Type B pancreatic cell (in vitro differentiated cells): ENCODE measurements around the gene MCCC1. TPM values are rescaled to one million over a fixed set of nuclear protein-coding genes. Genes with fewer than 3 reads are reported as not detected.

Experiments
- DNase-seq: peaks from one replicate; pipeline ENCODE4 v3.0.0; 2021; ENCODE audit warnings: mixed read lengths; ENCODE audit not compliant: unreplicated experiment; ENCODE audit errors: extremely low spot score
- H3K27ac Mint-ChIP-seq: 2 replicates; pipeline ENCODE4 v1.8.0; 2021; ENCODE audit warnings: mild to moderate bottlenecking, mixed read lengths
- H3K27me3 Mint-ChIP-seq: 2 replicates; pipeline ENCODE4 v1.8.0; 2021; ENCODE audit warnings: mixed read lengths
- H3K36me3 Mint-ChIP-seq: 2 replicates; pipeline ENCODE4 v1.8.0; 2021; ENCODE audit warnings: mixed read lengths
- H3K4me1 Mint-ChIP-seq: one replicate; pipeline ENCODE4 v1.8.0; 2021; ENCODE audit warnings: mixed read lengths; ENCODE audit not compliant: unreplicated experiment
- H3K4me3 Mint-ChIP-seq: 2 replicates; pipeline ENCODE4 v1.8.0; 2021; ENCODE audit warnings: mild to moderate bottlenecking, mixed read lengths
- H3K9me3 Mint-ChIP-seq: 2 replicates; pipeline ENCODE4 v1.8.0; 2021; ENCODE audit warnings: mixed read lengths
- CTCF ChIP-seq: fragments of 200-600 bp; sonication (generic); conservative IDR thresholded peaks from 2 replicates; pipeline ENCODE4 v1.5.0; 2021; ENCODE audit warnings: antibody characterized with exemption, mild to moderate bottlenecking
- total RNA-seq: library from RNA; stranded (reverse); gene quantifications from 2 replicates; pipeline ENCODE4 v1.2.1, GENCODE V29; 2021; ENCODE audit warnings: low replicate concordance

The MCCC1 gene
- total RNA-seq, 1 donor from 2014 or later, result 40.9 TPM

GRCh38 chr3:182971637-182972036, 127.7 kb downstream of the MCCC1 start:
- TF ChIP-seq CTCF, result no peak
- no peaks in the 10 kb centered on the region for H3K9me3 Mint-ChIP-seq
- peaks cover 31% of the 10 kb centered on the region for H3K4me1 Mint-ChIP-seq
- H3K27ac Mint-ChIP-seq, result peak overlapping the region; percentile 56
- H3K36me3 Mint-ChIP-seq, result peaks cover 3% of the 10 kb centered on the region
- no peak for DNase-seq
- no peaks in the 10 kb centered on the region for H3K27me3 Mint-ChIP-seq
- no peak overlapping the region for H3K4me3 Mint-ChIP-seq

GRCh38 chr3:182970811-182971418, 128.4 kb downstream of the MCCC1 start:
- Mint-ChIP-seq H3K27me3 (no peaks in the 10 kb centered on the region), H3K36me3 (peaks cover 3% of the 10 kb centered on the region), H3K4me1 (peaks cover 36% of the 10 kb centered on the region), H3K27ac (peak overlapping the region; percentile 73), H3K9me3 (no peaks in the 10 kb centered on the region), H3K4me3 (peak overlapping the region; percentile 16)
- DNase-seq, result no peak
- no peak for TF ChIP-seq CTCF

- Mint-ChIP-seq H3K4me3 (no peak overlapping the region), H3K9me3 (no peaks in the 10 kb centered on the region), H3K4me1 (peaks cover 36% of the 10 kb centered on the region), H3K27me3 (no peaks in the 10 kb centered on the region), H3K27ac (no peak overlapping the region), H3K36me3 (peaks cover 3% of the 10 kb centered on the region)
- TF ChIP-seq CTCF, result no peak
- DNase-seq, result no peak
Observed at GRCh38 chr3:182969853-182970252, 129.4 kb downstream of the MCCC1 start.

- Mint-ChIP-seq H3K27ac (no peak overlapping the region), H3K4me1 (peaks cover 36% of the 10 kb centered on the region), H3K36me3 (peaks cover 3% of the 10 kb centered on the region), H3K9me3 (no peaks in the 10 kb centered on the region), H3K4me3 (peak overlapping the region; percentile 18), H3K27me3 (no peaks in the 10 kb centered on the region)
- no peak for TF ChIP-seq CTCF
- no peak for DNase-seq
Observed at GRCh38 chr3:182969277-182969676, 130.0 kb downstream of the MCCC1 start.

- peaks cover 37% of the 10 kb centered on the region for H3K4me1 Mint-ChIP-seq
- no peak overlapping the region for H3K4me3 Mint-ChIP-seq
- H3K27ac Mint-ChIP-seq, result no peak overlapping the region
- DNase-seq, result no peak
- H3K9me3 Mint-ChIP-seq, result no peaks in the 10 kb centered on the region
- peaks cover 9% of the 10 kb centered on the region for H3K36me3 Mint-ChIP-seq
- TF ChIP-seq CTCF, result no peak
- H3K27me3 Mint-ChIP-seq, result no peaks in the 10 kb centered on the region
Observed at GRCh38 chr3:182967218-182968204, 131.8 kb downstream of the MCCC1 start.
